Peyer's patch (tissue), 4 donors: Measurements from ENCODE around the gene HAGHL.
A peak's percentile ranks its signal among the peaks of the same experiment; 100 is the strongest.

Experiments
- CTCF ChIP-seq, 6 experiments: fragments of 450-650 bp in 4 of 6; fragments of 200-600 bp in 2 of 6; sonication (generic) in 1 of 6; IDR thresholded peaks; one replicate each; pipeline ENCODE4 v1.5.1; 2017 to 2019; ENCODE audit warnings: antibody characterized with exemption in 6 of 6, mild to moderate bottlenecking in 3 of 6, moderate library complexity in 1 of 6
- POLR2A ChIP-seq, 2 donors: fragments of 450-650 bp; IDR thresholded peaks; one replicate each; pipeline ENCODE4 v1.5.1; 2017; ENCODE audit warnings: antibody characterized with exemption in 2 of 2, mild to moderate bottlenecking in 2 of 2, moderate library complexity in 2 of 2

DNA sequence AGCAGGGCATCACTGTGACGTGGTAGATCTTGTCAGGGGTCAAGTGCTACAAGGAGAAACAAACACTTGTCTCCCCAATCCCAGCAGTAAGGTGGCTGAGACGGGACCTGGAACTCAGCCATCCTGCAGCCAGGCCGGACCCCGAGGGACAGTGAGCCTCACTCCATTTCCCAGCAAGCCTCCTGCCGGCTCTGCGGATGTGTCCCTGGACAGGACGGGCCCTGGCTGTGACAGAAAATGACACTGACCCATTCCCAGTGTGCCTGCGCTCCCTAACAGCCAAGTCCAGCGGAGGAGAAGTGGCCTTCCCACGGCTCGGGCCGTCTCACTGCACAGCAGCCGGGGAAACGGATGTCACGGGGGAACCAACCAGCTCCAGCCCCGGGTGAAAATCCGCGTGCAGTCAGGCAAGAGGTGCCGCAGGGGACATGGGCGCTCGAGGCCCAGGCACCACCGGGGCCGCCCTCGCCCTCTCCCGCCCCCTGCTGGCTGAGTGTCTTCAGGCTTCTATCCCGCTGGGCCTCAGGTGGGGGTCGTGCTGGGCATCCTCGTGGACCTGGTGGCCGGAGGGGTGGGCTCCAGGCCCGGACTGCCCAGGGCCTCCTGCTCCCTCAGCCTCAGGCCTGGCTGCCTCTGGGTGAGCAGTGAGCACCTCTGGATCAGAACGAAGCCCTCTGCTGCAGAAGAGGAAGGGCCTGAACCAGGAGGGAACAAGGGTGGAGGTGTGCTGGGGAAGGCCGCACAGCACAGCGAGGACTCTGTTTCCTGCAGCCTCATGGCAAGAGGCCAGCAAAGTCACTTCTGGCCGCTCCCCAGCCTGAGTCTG, 6.7 kb downstream of the HAGHL start:
- TF ChIP-seq POLR2A (IDR thresholded peaks at IDR 0.05) (no peak), CTCF (IDR thresholded peaks at IDR 0.05) (peak in 1 of 6 experiments; percentile 30)
